HepG2 (cell line): ENCODE measurements around the gene DDX39B. TPM values are rescaled to one million over a fixed set of nuclear protein-coding genes. Genes with fewer than 3 reads are reported as not detected.

Experiments
- ATF1 ChIP-seq: IDR thresholded peaks from 2 replicates; pipeline ENCODE4 v1.6.1; 2016; ENCODE audit warnings: mild to moderate bottlenecking, control low read depth
- CEBPG ChIP-seq: IDR thresholded peaks from 2 replicates; pipeline ENCODE4 v1.6.1; 2016
- FOSL2 ChIP-seq: sonication (generic); formaldehyde crosslinking; IDR thresholded peaks from 2 replicates; pipeline ENCODE4 v1.4.0; 2020; ENCODE audit warnings: missing genetic modification reagents
- FOXM1 ChIP-seq: sonication (generic); formaldehyde crosslinking; IDR thresholded peaks from 2 replicates; pipeline ENCODE4 v1.5.0; 2020; ENCODE audit warnings: missing genetic modification reagents
- FOXO1 ChIP-seq: sonication (generic); formaldehyde crosslinking; IDR thresholded peaks from 2 replicates; pipeline ENCODE4 v1.4.0; 2020; ENCODE audit warnings: missing genetic modification reagents
- HHEX ChIP-seq: IDR thresholded peaks from 2 replicates; pipeline ENCODE4 v1.6.1; 2016; ENCODE audit warnings: control low read depth
- HNRNPLL ChIP-seq: fragments of 200-400 bp; formaldehyde crosslinking; IDR thresholded peaks from 2 replicates; pipeline ENCODE4 v1.6.1; 2017; ENCODE audit warnings: mild to moderate bottlenecking, low read depth, low read length; ENCODE audit not compliant: poor library complexity, severe bottlenecking
- KDM1A ChIP-seq: IDR thresholded peaks from 2 replicates; pipeline ENCODE4 v1.6.1; 2016; ENCODE audit warnings: missing compliant biosample characterization
- KLF12 ChIP-seq: sonication (generic); formaldehyde crosslinking; IDR thresholded peaks from 2 replicates; pipeline ENCODE4 v1.4.0; 2020; ENCODE audit warnings: missing genetic modification reagents, borderline replicate concordance
- KLF6 ChIP-seq: IDR thresholded peaks from 2 replicates; pipeline ENCODE4 v1.8.0; 2016; ENCODE audit warnings: missing biosample characterization, missing genetic modification reagents
- MAF1 ChIP-seq: sonication (generic); formaldehyde crosslinking; IDR thresholded peaks from 2 replicates; pipeline ENCODE4 v1.5.0; 2020; ENCODE audit warnings: missing genetic modification reagents, borderline replicate concordance
- MAFK ChIP-seq, 2 experiments: IDR thresholded peaks in 1 of 2; conservative IDR thresholded peaks in 1 of 2; 2 replicates each; pipeline ENCODE4 v1.6.1; 2011; ENCODE audit warnings: improper control_type of control experiment in 2 of 2, low read length in 2 of 2
- MIER2 ChIP-seq: IDR thresholded peaks from 2 replicates; pipeline ENCODE4 v1.6.1; 2016; ENCODE audit warnings: missing biosample characterization, missing genetic modification reagents
- MTERF4 ChIP-seq: sonication (generic); formaldehyde crosslinking; IDR thresholded peaks from 2 replicates; pipeline ENCODE4 v1.8.0; 2023; ENCODE audit warnings: mild to moderate bottlenecking, missing genetic modification reagents
- MYC ChIP-seq: sonication (generic); formaldehyde crosslinking; IDR thresholded peaks from 2 replicates; pipeline ENCODE4 v1.9.0; 2021; ENCODE audit warnings: missing genetic modification reagents, borderline replicate concordance
- NFIC ChIP-seq: IDR thresholded peaks from 2 replicates; pipeline ENCODE4 v1.6.1; 2012; ENCODE audit warnings: mild to moderate bottlenecking, low read length, inconsistent platforms
- NKX3-1 ChIP-seq: sonication (generic); formaldehyde crosslinking; IDR thresholded peaks from 2 replicates; pipeline ENCODE4 v1.5.0; 2020; ENCODE audit warnings: missing genetic modification reagents
- NR3C1 ChIP-seq: sonication (generic); formaldehyde crosslinking; IDR thresholded peaks from 2 replicates; pipeline ENCODE4 v1.4.0; 2020; ENCODE audit warnings: missing genetic modification reagents
- RBAK ChIP-seq: sonication (generic); formaldehyde crosslinking; IDR thresholded peaks from 2 replicates; pipeline ENCODE4 v1.5.1; 2020; ENCODE audit warnings: mild to moderate bottlenecking, missing genetic modification reagents
- SMARCC2 ChIP-seq: fragments of 450-650 bp; IDR thresholded peaks from 2 replicates; pipeline ENCODE4 v1.6.1; 2017; ENCODE audit warnings: antibody characterized with exemption, mild to moderate bottlenecking
- SP2 ChIP-seq: sonication (generic); formaldehyde crosslinking; IDR thresholded peaks from 2 replicates; pipeline ENCODE4 v1.5.1; 2020; ENCODE audit warnings: mild to moderate bottlenecking, missing genetic modification reagents
- YY1 ChIP-seq: IDR thresholded peaks from 2 replicates; pipeline ENCODE4 v1.6.1; 2011; ENCODE audit warnings: low read length, low read depth, moderate library complexity, mild to moderate bottlenecking; ENCODE audit not compliant: insufficient read depth, insufficient replicate concordance
- ZBTB7A ChIP-seq: sonication (generic); formaldehyde crosslinking; IDR thresholded peaks from 2 replicates; pipeline ENCODE4 v1.8.0; 2022; ENCODE audit warnings: mild to moderate bottlenecking, missing genetic modification reagents
- ZKSCAN8 ChIP-seq: IDR thresholded peaks from 2 replicates; pipeline ENCODE4 v1.6.1; 2016; ENCODE audit warnings: borderline replicate concordance, missing genetic modification reagents, missing compliant biosample characterization
- ZNF512 ChIP-seq: sonication (generic); formaldehyde crosslinking; IDR thresholded peaks from 2 replicates; pipeline ENCODE4 v1.4.0; 2020; ENCODE audit warnings: mild to moderate bottlenecking, missing genetic modification reagents
- ZNF776 ChIP-seq: sonication (generic); formaldehyde crosslinking; IDR thresholded peaks from 2 replicates; pipeline ENCODE4 v1.4.0; 2020; ENCODE audit warnings: mild to moderate bottlenecking, missing genetic modification reagents
- ZNF780A ChIP-seq: sonication (generic); formaldehyde crosslinking; IDR thresholded peaks from 2 replicates; pipeline ENCODE4 v1.8.0; 2022; ENCODE audit warnings: mild to moderate bottlenecking, missing genetic modification reagents, moderate library complexity
- ZNF784 ChIP-seq: sonication (generic); formaldehyde crosslinking; IDR thresholded peaks from 2 replicates; pipeline ENCODE4 v1.5.1; 2020; ENCODE audit warnings: missing genetic modification reagents, mild to moderate bottlenecking, borderline replicate concordance
- ZSCAN22 ChIP-seq: sonication (generic); formaldehyde crosslinking; IDR thresholded peaks from 2 replicates; pipeline ENCODE4 v1.4.0; 2020; ENCODE audit warnings: mild to moderate bottlenecking, missing genetic modification reagents
- polyA plus RNA-seq, 8 experiments: library from polyadenylated mRNA; depleted of rRNA in 3 of 8; stranded (reverse) in 7 of 8; unstranded in 1 of 8; fragments of >200 nt; fragmentation: Illumina TruSeq in 4 of 8; extraction: Trizol in 4 of 8; gene quantifications; 2 replicates each; pipeline versions ENCODE4 v1.2.1 to v1.2.3, GENCODE V29; 2011 to 2016; ENCODE audit warnings: low read depth in 4 of 8, missing spikeins in 1 of 8, mixed read lengths in 1 of 8; ENCODE audit not compliant: insufficient read depth in 1 of 8
- total RNA-seq, 5 experiments: library from RNA; depleted of rRNA; stranded (reverse); fragments of >200 nt; fragmentation: Illumina TruSeq; extraction: Trizol; gene quantifications; 2 replicates each; pipeline ENCODE4 v1.2.3, GENCODE V29; 2016; ENCODE audit warnings: low read depth in 1 of 5

The DDX39B gene
- total and polyA plus RNA-seq, 2 of the 13 experiments (the other 11 are each of a cell fraction or from before 2014, with no cell fraction given) = 570 to 678 TPM

GRCh38 chr6:31541658-31542521 is at the start of gene DDX39B (continued):
- TF ChIP-seq MTERF4 (CRISPR knock-in tag) = peak; percentile 96
- TF ChIP-seq CEBPG (CRISPR knock-in tag) = peak; percentile 56; the same call in 1 of the 2 replicates
- peak; percentile 53; the same call in 1 of the 2 replicates for TF ChIP-seq FOXO1
- peak; percentile 28; the same call in 1 of the 2 replicates for TF ChIP-seq FOXM1 (CRISPR knock-in tag)
- TF ChIP-seq ZNF784 (CRISPR knock-in tag) = peak; percentile 96
- TF ChIP-seq ATF1 (CRISPR knock-in tag) = peak; percentile 74
- TF ChIP-seq ZKSCAN8 (CRISPR knock-in tag) = peak; percentile 74; the same call in 1 of the 2 replicates
- peak; percentile 59 for TF ChIP-seq SP2 (CRISPR knock-in tag)
- TF ChIP-seq MAFK (conservative IDR thresholded peaks at IDR 0.05 in 1 of 2, IDR thresholded peaks at IDR 0.05 in 1 of 2; ENCODE audit: low read length in 2 of 2) = no peak
- TF ChIP-seq MAF1 = peak; percentile 87; the same call in 1 of the 2 replicates
- no peak for TF ChIP-seq RBAK (CRISPR knock-in tag)
- TF ChIP-seq NFIC = peak; percentile 83
- TF ChIP-seq KLF6 = peak; percentile 93
- peak; percentile 90 for TF ChIP-seq NKX3-1 (CRISPR knock-in tag)
- peak; percentile 23; the same call in 1 of the 2 replicates for TF ChIP-seq KDM1A (CRISPR knock-in tag)
- TF ChIP-seq FOSL2 (CRISPR knock-in tag) = peak; percentile 47; the same call in 1 of the 2 replicates
- peak; percentile 83; the same call in 1 of the 2 replicates for TF ChIP-seq ZBTB7A
- peak; percentile 78 for TF ChIP-seq KLF12 (CRISPR knock-in tag)
- TF ChIP-seq ZSCAN22 = no peak; the same call in 1 of the 2 replicates
- TF ChIP-seq ZNF780A (CRISPR knock-in tag) = no peak
- peak; percentile 96 for TF ChIP-seq YY1
- peak; percentile 4 for TF ChIP-seq HHEX (CRISPR knock-in tag)
- peak; percentile 72; the same call in 1 of the 2 replicates for TF ChIP-seq ZNF776 (CRISPR knock-in tag)
- no peak for TF ChIP-seq SMARCC2
- TF ChIP-seq MIER2 = peak; percentile 68
- no peak for TF ChIP-seq NR3C1 (CRISPR knock-in tag)
- TF ChIP-seq MYC (CRISPR knock-in tag) = peak; percentile 97
- no peak for TF ChIP-seq ZNF512 (CRISPR knock-in tag)
- peak; percentile 27 for TF ChIP-seq HNRNPLL
